Mucosa of stomach (tissue), 1 donor: Measurements from ENCODE around the gene TMA7.
"Not testable (repeated sequence)": the region's sequence is repeated elsewhere in the genome, so short reads cannot be mapped to it uniquely, and the experiment has no call there.

Experiments
- H3K27me3 ChIP-seq: one replicate; pipeline ENCODE4 v1.7.0; 2013; ENCODE audit warnings: mild to moderate bottlenecking, low read length; ENCODE audit not compliant: control insufficient read depth, insufficient read depth
- H3K36me3 ChIP-seq: one replicate; pipeline ENCODE4 v1.7.0; 2013; ENCODE audit warnings: low read length; ENCODE audit not compliant: control insufficient read depth, insufficient read depth
- H3K4me1 ChIP-seq: one replicate; pipeline ENCODE4 v1.7.0; 2013; ENCODE audit warnings: mild to moderate bottlenecking, low read length; ENCODE audit not compliant: control insufficient read depth, insufficient read depth
- H3K4me3 ChIP-seq: one replicate; pipeline ENCODE4 v1.7.0; 2013; ENCODE audit warnings: low read length
- H3K9ac ChIP-seq: one replicate; pipeline ENCODE4 v1.7.0; 2013; ENCODE audit warnings: mild to moderate bottlenecking, low read length, moderate library complexity
- H3K9me3 ChIP-seq: one replicate; pipeline ENCODE4 v1.7.0; 2013; ENCODE audit warnings: mild to moderate bottlenecking, low read length, moderate library complexity; ENCODE audit not compliant: control insufficient read depth
- donor health status: Pancreatic carcinoma.

TMA7 gene

DNA sequence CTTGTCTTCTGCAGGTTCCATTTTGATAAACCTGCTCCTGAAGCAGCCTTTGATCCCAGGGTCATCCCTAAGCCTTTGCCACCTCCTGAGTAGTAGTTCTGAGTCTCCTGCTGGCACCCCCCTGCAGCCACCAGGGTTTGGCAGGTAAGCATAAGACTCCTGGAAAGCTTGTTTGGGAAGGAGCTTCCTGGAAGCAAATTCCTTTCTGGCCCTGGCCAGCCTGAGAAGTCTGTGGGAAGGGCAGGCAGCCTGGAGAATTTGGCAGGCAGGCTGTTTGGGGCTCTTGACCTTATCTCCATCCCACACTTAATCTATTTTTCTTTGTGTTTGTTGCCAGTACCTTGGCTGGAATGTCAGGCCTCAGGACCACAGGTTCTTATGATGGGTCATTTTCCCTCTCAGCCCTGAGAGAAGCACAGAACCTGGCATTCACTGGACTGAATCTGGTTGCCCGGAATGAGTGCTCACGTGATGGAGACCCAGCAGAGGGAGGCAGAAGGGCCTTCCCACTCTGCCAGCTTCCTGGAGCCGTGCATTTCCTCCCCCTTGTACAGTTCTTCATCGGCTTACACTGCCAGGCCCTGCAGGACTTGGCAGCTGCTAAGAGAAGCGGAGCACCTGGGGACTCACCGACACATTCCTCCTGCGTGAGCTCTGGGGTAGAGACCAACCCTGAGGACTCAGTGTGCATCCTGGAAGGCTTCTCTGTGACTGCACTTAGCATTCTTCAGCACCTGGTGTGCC lies 19.9 kb downstream of the TMA7 start:
- no peaks in the 10 kb centered on the region for H3K27me3 ChIP-seq
- no peak overlapping the region for H3K4me3 ChIP-seq
- peaks cover 4% of the 10 kb centered on the region for H3K4me1 ChIP-seq
- H3K9me3 ChIP-seq, result no peaks in the 10 kb centered on the region
- no peak overlapping the region for H3K9ac ChIP-seq
- H3K36me3 ChIP-seq, result no peaks in the 10 kb centered on the region

DNA sequence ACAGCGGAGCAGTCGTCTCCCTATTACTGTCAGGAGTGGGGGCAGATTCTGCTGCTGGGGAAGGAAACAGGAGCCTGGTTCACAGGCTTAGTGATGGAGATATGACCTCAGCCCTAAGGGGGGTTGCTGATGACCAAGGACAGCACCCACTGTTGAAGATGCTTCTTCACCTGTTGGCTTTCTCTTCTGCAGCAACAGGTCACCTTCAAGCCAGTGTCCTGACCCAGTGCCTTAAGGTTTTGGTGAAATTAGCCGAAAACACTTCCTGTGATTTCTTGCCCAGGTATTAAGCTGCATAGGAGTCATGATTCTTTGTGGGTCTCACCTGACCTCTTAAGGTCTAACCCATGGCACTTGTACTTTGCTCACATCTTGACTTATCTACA lies 20.5 kb downstream of the TMA7 start:
- Histone ChIP-seq H3K27me3 (no peaks in the 10 kb centered on the region), H3K4me3 (no peak overlapping the region), H3K36me3 (no peaks in the 10 kb centered on the region), H3K9ac (no peak overlapping the region), H3K9me3 (no peaks in the 10 kb centered on the region), H3K4me1 (peaks cover 10% of the 10 kb centered on the region)

GRCh38 chr3:48461767-48462166 lies 21.7 kb downstream of the TMA7 start:
- H3K4me3 ChIP-seq, H3K9ac ChIP-seq, H3K36me3 ChIP-seq, H3K9me3 ChIP-seq, H3K27me3 ChIP-seq: not testable (repeated sequence)
- H3K4me1 ChIP-seq, result peaks cover 21% of the 10 kb centered on the region

- Histone ChIP-seq H3K4me3 (no peak overlapping the region), H3K9ac (no peak overlapping the region), H3K9me3 (no peaks in the 10 kb centered on the region), H3K27me3 (no peaks in the 10 kb centered on the region), H3K36me3 (no peaks in the 10 kb centered on the region), H3K4me1 (peaks cover 40% of the 10 kb centered on the region)
Observed at GRCh38 chr3:48463703-48464102, 23.6 kb downstream of the TMA7 start.

DNA sequence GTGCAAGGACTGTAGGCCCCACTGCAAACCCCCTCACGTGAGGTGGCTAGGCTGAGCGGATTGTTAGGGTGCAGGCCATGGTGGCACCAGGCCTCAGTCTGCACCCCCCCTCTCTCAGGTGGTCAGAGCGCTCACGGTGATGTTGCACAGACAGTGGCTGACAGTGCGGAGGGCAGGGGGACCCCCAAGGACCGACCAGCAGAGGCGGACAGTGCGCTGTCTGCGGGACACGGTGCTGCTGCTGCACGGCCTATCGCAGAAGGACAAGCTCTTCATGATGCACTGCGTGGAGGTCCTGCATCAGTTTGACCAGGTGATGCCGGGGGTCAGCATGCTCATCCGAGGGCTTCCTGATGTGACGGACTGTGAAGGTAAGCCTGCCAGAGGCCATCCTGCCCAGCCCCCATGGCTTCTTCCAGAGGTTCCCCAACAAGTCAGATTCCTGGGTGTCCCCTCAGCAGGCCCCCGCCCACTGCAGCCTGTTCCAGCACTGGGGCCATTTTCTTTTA lies 24.7 kb downstream of the TMA7 start:
- no peaks in the 10 kb centered on the region for H3K36me3 ChIP-seq
- no peaks in the 10 kb centered on the region for H3K27me3 ChIP-seq
- H3K4me3 ChIP-seq, result no peak overlapping the region
- H3K4me1 ChIP-seq, result peaks cover 46% of the 10 kb centered on the region
- no peaks in the 10 kb centered on the region for H3K9me3 ChIP-seq
- peak overlapping the region; percentile 94 for H3K9ac ChIP-seq

GRCh38 chr3:48465237-48465530 lies 25.1 kb downstream of the TMA7 start:
- Histone ChIP-seq H3K9me3 (no peaks in the 10 kb centered on the region), H3K36me3 (no peaks in the 10 kb centered on the region), H3K4me1 (peaks cover 50% of the 10 kb centered on the region), H3K4me3 (no peak overlapping the region), H3K27me3 (no peaks in the 10 kb centered on the region), H3K9ac (peak overlapping the region; percentile 94)

DNA sequence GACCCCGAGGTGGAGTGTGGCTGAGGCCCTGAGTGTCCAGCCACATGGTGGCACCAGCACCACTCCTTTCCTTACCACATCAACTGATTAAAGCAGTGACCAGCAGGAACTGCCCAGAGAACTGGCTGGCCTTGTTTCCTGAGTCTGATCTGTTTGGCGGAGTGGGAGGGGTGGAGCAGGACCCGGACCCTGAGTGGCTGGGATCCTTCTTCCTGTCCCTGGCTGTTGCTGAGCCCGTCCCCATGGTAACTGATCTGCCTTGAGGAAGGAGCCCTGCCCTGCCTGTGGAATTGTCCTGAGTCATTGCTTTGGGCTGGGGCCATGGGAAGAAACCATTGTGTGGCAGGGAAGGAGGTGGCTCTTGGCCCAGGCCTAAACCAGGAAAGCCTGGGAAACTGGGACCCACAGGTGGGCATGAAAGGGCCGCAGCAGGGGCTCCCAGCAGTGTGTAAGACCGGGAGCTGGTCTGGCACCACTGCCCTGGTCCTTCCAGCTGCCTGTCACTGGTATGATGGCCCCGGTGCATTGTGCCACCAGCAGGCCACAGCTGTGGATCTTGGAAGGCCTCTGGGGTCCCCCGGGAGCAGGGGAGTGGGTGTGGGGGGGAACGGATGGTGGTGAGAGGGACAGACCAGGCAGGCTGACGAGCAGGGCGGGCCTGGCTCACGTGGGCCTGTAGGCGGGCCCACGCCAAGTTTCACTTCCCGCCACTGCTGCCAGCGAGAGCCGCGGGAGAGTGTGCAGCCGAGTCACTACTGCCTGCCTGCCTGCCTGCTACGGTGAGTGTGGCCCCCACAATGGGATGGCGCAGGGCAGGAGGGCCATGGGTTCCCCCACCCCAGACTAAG lies 25.7 kb downstream of the TMA7 start:
- Histone ChIP-seq H3K27me3 (no peaks in the 10 kb centered on the region), H3K4me1 (peaks cover 55% of the 10 kb centered on the region), H3K36me3 (no peaks in the 10 kb centered on the region)

GRCh38 chr3:48466386-48467109 lies 26.5 kb downstream of the TMA7 start:
- Histone ChIP-seq H3K4me3 (peak overlapping the region; percentile 61), H3K9me3 (no peaks in the 10 kb centered on the region), H3K36me3 (no peaks in the 10 kb centered on the region), H3K27me3 (no peaks in the 10 kb centered on the region), H3K9ac (peak overlapping the region; percentile 94), H3K4me1 (peaks cover 55% of the 10 kb centered on the region)

More for the DNA sequence above, 25.7 kb downstream of the TMA7 start:
- Histone ChIP-seq H3K9me3 (no peaks in the 10 kb centered on the region), H3K4me3 (peak overlapping the region; percentile 61), H3K9ac (peak overlapping the region; percentile 94)

- Histone ChIP-seq H3K4me3 (peak overlapping the region; percentile 61), H3K27me3 (no peaks in the 10 kb centered on the region), H3K4me1 (peaks cover 59% of the 10 kb centered on the region), H3K9me3 (no peaks in the 10 kb centered on the region), H3K9ac (peak overlapping the region; percentile 94), H3K36me3 (no peaks in the 10 kb centered on the region)
Observed at GRCh38 chr3:48467110-48467454, 27.0 kb downstream of the TMA7 start.

DNA sequence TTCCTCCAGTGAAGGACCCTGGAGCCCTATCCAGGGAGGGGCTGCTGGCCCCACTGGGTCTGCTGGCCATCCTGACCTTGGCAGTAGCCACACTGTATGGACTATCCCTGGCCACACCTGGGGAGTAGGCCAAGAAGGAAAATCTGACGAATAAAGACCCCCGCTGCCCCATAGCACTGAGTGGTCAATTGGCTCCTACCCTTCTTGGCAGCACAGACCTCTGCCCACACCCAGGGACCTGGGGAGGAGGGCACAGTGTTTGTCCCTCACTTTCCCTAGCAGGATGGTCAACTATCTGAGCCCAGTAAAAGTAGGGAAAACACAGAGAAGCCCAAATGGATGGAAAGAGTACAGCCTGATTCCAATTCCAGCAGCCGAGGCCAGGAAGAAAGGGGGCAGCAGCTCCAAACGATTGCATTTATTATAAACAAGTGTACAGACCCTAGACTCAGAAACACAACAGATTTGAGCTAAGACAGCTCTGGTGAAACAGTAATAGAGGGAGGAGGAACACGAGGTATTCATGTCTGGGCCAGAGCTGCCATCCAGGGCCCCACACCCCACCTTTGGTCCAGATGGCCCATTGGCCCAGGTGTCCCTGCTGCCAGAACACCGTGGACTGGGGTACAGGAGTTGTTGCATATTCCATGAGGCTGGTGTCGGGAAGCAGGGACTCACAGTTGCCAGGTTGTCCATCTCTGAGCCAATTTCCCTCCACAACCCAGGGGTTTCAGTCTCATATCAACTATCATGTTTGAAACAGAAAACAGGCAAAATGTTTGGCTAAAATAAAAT lies 27.6 kb downstream of the TMA7 start:
- Histone ChIP-seq H3K9me3 (no peaks in the 10 kb centered on the region), H3K9ac (peak overlapping the region; percentile 94), H3K4me3 (no peak overlapping the region), H3K27me3 (no peaks in the 10 kb centered on the region), H3K4me1 (peaks cover 59% of the 10 kb centered on the region), H3K36me3 (no peaks in the 10 kb centered on the region)

DNA sequence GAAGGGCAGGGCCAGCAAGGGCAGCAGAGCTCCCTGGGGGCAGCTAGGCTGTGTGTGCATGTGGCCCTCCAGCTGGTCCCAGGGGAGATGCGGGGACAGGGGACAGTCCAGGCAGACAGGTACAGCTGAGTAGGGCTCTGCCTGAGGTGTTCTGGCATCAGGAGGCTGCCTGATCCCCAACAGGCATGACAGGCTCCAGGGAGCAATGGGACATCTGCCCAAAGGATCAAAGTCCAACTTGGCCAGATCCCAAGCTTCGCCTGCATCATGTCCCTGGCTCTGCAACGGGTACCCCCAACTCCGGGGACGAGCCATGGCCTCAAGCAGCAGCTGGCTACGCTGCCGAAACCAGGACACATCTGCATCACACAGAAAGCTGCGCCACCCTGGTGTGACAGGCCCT lies 28.3 kb downstream of the TMA7 start:
- Histone ChIP-seq H3K9ac (no peak overlapping the region), H3K36me3 (no peaks in the 10 kb centered on the region), H3K9me3 (no peaks in the 10 kb centered on the region), H3K27me3 (no peaks in the 10 kb centered on the region), H3K4me3 (no peak overlapping the region), H3K4me1 (peaks cover 63% of the 10 kb centered on the region)
